Measurements from ENCODE around the gene SH3RF3. TPM values are rescaled to one million over a fixed set of nuclear protein-coding genes. Genes with fewer than 3 reads are reported as not detected.

SH3RF3 gene
- total and polyA plus RNA-seq, 8 donors = 7.0 to 11.1 (median 8.3) TPM

DNA sequence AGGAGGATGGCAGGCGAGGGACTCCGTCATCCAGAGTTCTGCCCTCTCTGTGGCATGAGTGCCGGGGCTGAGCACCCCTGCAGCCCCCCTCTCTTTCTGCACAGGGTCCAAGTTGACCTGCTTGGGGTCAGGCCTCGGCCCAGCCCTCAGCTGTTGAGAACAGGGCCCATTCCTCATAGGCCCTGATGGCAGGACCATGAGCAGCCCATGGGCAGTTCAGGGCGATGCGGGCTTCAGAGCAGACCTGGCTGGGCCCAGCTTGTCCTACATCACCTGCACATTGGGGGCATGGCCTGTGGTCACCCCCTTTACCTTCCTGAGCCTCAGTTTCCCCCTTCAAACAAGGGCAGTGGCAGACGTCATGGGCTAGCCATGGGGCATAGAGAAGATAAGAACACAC, 246.7 kb downstream of the SH3RF3 start:
- peak in 2 of 4 donors; percentile 22 to 57 for DNase-seq
- intact Hi-C loops (cut with DNase I) = no loop called here
- no peaks in the 10 kb centered on the region for H3K4me1 ChIP-seq
- ATAC-seq = no peak
- peaks cover 0 to 4% of the 10 kb centered on the region in 2 donors for H3K36me3 ChIP-seq
- H3K27ac ChIP-seq = no peak overlapping the region
- H3K27me3 ChIP-seq = no peaks in the 10 kb centered on the region
- H3K9me3 ChIP-seq = no peaks in the 10 kb centered on the region
- H3K4me3 ChIP-seq = no peak overlapping the region
- TF ChIP-seq, protein P1, sequence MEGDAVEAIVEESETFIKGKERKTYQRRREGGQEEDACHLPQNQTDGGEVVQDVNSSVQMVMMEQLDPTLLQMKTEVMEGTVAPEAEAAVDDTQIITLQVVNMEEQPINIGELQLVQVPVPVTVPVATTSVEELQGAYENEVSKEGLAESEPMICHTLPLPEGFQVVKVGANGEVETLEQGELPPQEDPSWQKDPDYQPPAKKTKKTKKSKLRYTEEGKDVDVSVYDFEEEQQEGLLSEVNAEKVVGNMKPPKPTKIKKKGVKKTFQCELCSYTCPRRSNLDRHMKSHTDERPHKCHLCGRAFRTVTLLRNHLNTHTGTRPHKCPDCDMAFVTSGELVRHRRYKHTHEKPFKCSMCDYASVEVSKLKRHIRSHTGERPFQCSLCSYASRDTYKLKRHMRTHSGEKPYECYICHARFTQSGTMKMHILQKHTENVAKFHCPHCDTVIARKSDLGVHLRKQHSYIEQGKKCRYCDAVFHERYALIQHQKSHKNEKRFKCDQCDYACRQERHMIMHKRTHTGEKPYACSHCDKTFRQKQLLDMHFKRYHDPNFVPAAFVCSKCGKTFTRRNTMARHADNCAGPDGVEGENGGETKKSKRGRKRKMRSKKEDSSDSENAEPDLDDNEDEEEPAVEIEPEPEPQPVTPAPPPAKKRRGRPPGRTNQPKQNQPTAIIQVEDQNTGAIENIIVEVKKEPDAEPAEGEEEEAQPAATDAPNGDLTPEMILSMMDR (IDR thresholded peaks at IDR 0.05) = no peak

DNA sequence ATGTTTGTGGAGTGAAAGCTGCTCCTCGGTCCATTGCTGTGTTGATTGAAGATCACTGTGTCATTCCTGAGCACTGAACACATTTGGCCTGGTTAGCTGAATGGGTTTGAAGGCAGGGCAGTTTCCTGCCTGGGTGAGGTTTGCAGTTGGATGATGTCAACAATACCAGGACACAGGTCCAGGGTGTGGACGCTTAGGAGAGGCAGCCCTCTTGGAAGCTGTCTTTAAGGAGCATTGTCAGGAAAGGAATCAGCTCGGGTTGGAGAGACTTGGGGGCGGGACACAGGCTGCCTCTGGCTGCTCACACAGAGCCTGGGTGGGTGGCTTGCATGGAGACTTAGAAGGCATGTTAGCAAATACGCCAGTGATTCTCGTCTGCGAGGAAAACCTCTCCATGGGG, 247.1 kb downstream of the SH3RF3 start:
- intact Hi-C loops (cut with DNase I) = no loop called here
- no peak for DNase-seq
- Histone ChIP-seq H3K9me3 (no peaks in the 10 kb centered on the region), H3K4me1 (no peaks in the 10 kb centered on the region), H3K27ac (no peak overlapping the region), H3K36me3 (peaks cover 0 to 4% of the 10 kb centered on the region in 2 donors), H3K27me3 (no peaks in the 10 kb centered on the region), H3K4me3 (no peak overlapping the region)
- ATAC-seq = peak; percentile 12
- TF ChIP-seq, protein P1 (IDR thresholded peaks at IDR 0.05) = no peak

DNA sequence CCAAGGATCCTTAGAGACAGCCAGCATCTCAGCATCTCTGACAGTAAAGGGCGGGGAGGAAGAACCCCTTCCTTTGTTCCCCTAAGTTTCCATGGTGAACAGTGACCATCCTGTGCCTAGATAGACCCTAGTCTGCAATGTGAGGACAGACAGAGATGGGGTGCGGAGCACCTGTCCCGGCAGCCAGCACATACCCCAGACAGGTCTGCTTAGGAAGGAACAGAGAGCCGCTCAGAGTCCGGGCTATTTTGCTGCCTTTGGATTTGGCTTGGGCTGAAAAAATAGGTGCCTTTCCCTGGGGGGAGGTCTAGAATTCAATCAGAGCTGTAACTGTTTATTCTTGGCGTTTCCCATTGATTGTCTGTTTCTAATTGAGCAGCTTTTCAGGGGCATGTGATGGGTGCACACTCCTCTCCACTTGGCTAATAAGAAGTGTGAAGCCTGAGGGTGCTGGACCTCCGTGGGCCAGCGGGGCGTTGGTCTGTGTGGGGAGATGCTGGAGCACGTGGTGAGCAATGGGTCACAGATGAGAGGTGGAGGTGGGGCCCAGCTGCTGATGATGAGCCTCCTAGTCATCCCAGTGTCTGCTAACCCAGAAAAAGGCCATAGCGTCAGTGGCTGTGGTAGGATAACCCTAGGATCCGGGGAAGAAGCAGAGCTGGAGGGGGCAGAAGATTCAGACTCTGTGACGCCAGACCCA, 247.9 kb downstream of the SH3RF3 start:
- ATAC-seq (no peak), DNase-seq (peak in 2 of 4 donors; percentile 22 to 64)
- Histone ChIP-seq H3K4me1 (no peaks in the 10 kb centered on the region), H3K9me3 (no peaks in the 10 kb centered on the region), H3K27me3 (no peaks in the 10 kb centered on the region), H3K27ac (no peak overlapping the region), H3K36me3 (peaks cover 0 to 4% of the 10 kb centered on the region in 2 donors), H3K4me3 (no peak overlapping the region)
- intact Hi-C loops (cut with DNase I) = no loop called here
- TF ChIP-seq, protein P1 (IDR thresholded peaks at IDR 0.05) = no peak

DNA sequence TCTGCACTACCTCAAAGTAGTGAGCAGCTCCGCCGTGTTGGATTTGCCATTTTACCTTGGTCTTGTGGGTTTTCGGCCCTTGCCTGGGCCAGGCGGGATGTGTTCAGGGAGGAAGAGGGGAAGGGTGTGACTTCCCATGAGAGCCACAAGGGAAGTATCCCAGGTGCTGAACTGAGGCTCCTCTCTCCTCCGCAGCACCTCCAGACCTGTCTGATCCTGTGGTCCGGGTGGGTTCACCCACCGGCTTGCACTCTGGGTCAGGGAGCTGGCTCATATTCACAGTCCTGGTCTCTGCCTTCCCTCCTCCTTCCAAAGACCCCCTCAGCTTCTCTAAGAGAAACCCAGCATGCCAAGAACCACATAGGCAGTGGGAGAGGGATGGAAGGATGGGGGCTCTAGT, 249.0 kb downstream of the SH3RF3 start:
- TF ChIP-seq, protein P1 (IDR thresholded peaks at IDR 0.05) = no peak
- Histone ChIP-seq H3K36me3 (peaks cover 0 to 4% of the 10 kb centered on the region in 2 donors), H3K27ac (no peak overlapping the region), H3K27me3 (no peaks in the 10 kb centered on the region), H3K4me3 (no peak overlapping the region), H3K9me3 (no peaks in the 10 kb centered on the region), H3K4me1 (peaks cover 4 to 5% of the 10 kb centered on the region in 2 donors)
- ATAC-seq (no peak), DNase-seq (peak in 2 of 4 donors; percentile 13 to 32)
- intact Hi-C loops (cut with DNase I) = no loop called here

DNA sequence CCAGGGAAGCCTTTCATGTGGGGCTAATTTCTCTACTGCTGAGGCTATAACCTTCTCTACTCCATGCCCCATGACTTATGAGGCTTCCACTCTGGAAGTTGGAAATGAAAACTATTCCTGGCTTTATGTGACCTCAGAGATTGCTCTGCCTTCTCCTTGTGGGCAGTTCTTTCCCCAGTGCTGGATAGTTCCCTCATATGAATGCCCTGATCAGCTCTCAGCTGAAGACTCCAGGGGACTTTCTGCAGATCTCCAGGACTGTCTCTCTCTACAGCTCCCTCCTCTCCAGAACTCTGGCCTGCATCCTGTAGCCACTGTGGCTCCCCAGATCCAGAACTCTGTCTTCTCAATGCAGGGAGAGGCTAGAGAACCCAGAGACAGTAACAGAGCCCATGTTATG, 249.7 kb downstream of the SH3RF3 start:
- TF ChIP-seq, protein P1 (IDR thresholded peaks at IDR 0.05) = no peak
- Histone ChIP-seq H3K9me3 (no peaks in the 10 kb centered on the region), H3K27ac (no peak overlapping the region), H3K36me3 (peaks cover 0 to 4% of the 10 kb centered on the region in 2 donors), H3K4me1 (peaks cover 7 to 11% of the 10 kb centered on the region in 2 donors), H3K4me3 (no peak overlapping the region), H3K27me3 (no peaks in the 10 kb centered on the region)
- intact Hi-C loops (cut with DNase I) = no loop called here
- DNase-seq (peak in 1 of 4 donors; percentile 10), ATAC-seq (no peak)
